B cell (primary cell): ENCODE measurements around the gene PPFIA4. TPM values are rescaled to one million over a fixed set of nuclear protein-coding genes. Genes with fewer than 3 reads are reported as not detected.

Experiments used
- ATAC-seq: fragments of 200-7000 bp; cut with Tn5 transposase; one replicate; pipeline ENCODE4 v1.10.0; 2021; ENCODE audit warnings: low read depth, mild to moderate bottlenecking, moderate number of reproducible peaks, moderate library complexity
- CTCF ChIA-PET: fragments of 350-600 bp; sonication (Branson Sonifier 250); formaldehyde crosslinking; loops from one replicate; lab custom pipeline; 2021; ENCODE audit warnings: antibody characterized with exemption, inconsistent platforms; lab: Charles Lee
- POLR2A ChIA-PET: fragments of 350-600 bp; sonication (Branson Sonifier 250); formaldehyde crosslinking; loops from one replicate; lab custom pipeline; 2021; ENCODE audit warnings: antibody characterized with exemption; lab: Charles Lee
- DNase-seq: peaks from one replicate; pipeline ENCODE4 v3.0.0; 2013
- H2AFZ ChIP-seq: 2 replicates; pipeline ENCODE4 v1.6.1; 2012; ENCODE audit warnings: mild to moderate bottlenecking, low read depth, low read length; ENCODE audit not compliant: insufficient read depth, poor library complexity, severe bottlenecking
- H3K27ac ChIP-seq, 2 donors: 1 replicate in 1 of 2; 2 replicates in 1 of 2; pipeline ENCODE4 v1.5.1; 2012 to 2013; ENCODE audit warnings: low read length in 2 of 2, mild to moderate bottlenecking in 2 of 2, moderate library complexity in 1 of 2
- H3K27me3 ChIP-seq, 4 experiments: fragments of 200-600 bp in 1 of 4; sonication (generic) in 1 of 4; replicated peaks in 1 of 4; 1 replicate in 2 of 4; 2 replicates in 2 of 4; pipeline versions ENCODE4 v1.6.1 to v1.7.0; 2013 to 2016; ENCODE audit warnings: low read length in 3 of 4, mild to moderate bottlenecking in 2 of 4, mixed read lengths in 1 of 4, moderate library complexity in 1 of 4; ENCODE audit not compliant: insufficient read depth in 4 of 4, control insufficient read depth in 3 of 4; ENCODE audit errors: control extremely low read depth in 1 of 4
- H3K36me3 ChIP-seq, 2 experiments: replicated peaks in 1 of 2; 1 replicate in 1 of 2; 2 replicates in 1 of 2; pipeline versions ENCODE4 v1.6.1 to v1.7.1; 2013; ENCODE audit warnings: low read length in 1 of 2; ENCODE audit not compliant: insufficient read depth in 2 of 2, control insufficient read depth in 1 of 2; ENCODE audit errors: control extremely low read depth in 1 of 2, extremely low read depth in 1 of 2
- H3K4me1 ChIP-seq, 2 donors: fragments of 200-600 bp in 1 of 2; sonication (generic) in 1 of 2; 1 replicate in 1 of 2; 2 replicates in 1 of 2; pipeline versions ENCODE4 v1.5.1 to v1.6.1; 2013 to 2017; ENCODE audit warnings: low read length in 2 of 2; ENCODE audit not compliant: control insufficient read depth in 2 of 2, insufficient read depth in 2 of 2
- H3K4me2 ChIP-seq: replicated peaks from 2 replicates; pipeline ENCODE3; 2012; ENCODE audit warnings: mild to moderate bottlenecking, low read depth, low read length; ENCODE audit not compliant: poor library complexity, severe bottlenecking
- H3K4me3 ChIP-seq, 5 experiments: fragments of 200-600 bp in 1 of 5; sonication (generic) in 1 of 5; 1 replicate in 3 of 5; 2 replicates in 2 of 5; pipeline versions ENCODE4 v1.5.1 to v1.7.0; 2011 to 2016; ENCODE audit warnings: low read length in 4 of 5, mild to moderate bottlenecking in 4 of 5, low read depth in 2 of 5, control low read depth in 1 of 5, moderate library complexity in 1 of 5; ENCODE audit not compliant: insufficient read depth in 1 of 5; ENCODE audit errors: control extremely low read depth in 1 of 5, extremely low read depth in 1 of 5
- H3K79me2 ChIP-seq: fragments of 200-600 bp; sonication (generic); one replicate; pipeline ENCODE4 v1.6.0; 2016; ENCODE audit warnings: low read length; ENCODE audit not compliant: control insufficient read depth, insufficient read depth
- H3K9ac ChIP-seq: fragments of 200-600 bp; sonication (generic); 2 replicates; pipeline ENCODE4 v1.6.1; 2017; ENCODE audit warnings: mild to moderate bottlenecking, low read length, moderate library complexity
- H3K9me3 ChIP-seq, 3 donors: one replicate each; pipeline versions ENCODE4 v1.6.1 to v1.7.1; 2013; ENCODE audit warnings: low read length in 2 of 3; ENCODE audit not compliant: control insufficient read depth in 2 of 3, insufficient read depth in 1 of 3; ENCODE audit errors: control extremely low read depth in 1 of 3
- H4K20me1 ChIP-seq: 2 replicates; pipeline ENCODE4 v1.6.0; 2012; ENCODE audit warnings: mild to moderate bottlenecking, low read length; ENCODE audit not compliant: insufficient read depth, control insufficient read depth, poor library complexity, severe bottlenecking
- H3K27ac Mint-ChIP-seq: one replicate; pipeline ENCODE4 v1.8.0; 2021; ENCODE audit warnings: mixed read lengths
- H3K27me3 Mint-ChIP-seq: one replicate; pipeline ENCODE4 v1.8.0; 2021; ENCODE audit warnings: mixed read lengths
- H3K4me1 Mint-ChIP-seq: one replicate; pipeline ENCODE4 v1.8.0; 2021; ENCODE audit warnings: mixed read lengths
- H3K4me3 Mint-ChIP-seq: one replicate; pipeline ENCODE4 v1.8.0; 2021; ENCODE audit warnings: mixed read lengths
- H3K9me3 Mint-ChIP-seq: one replicate; pipeline ENCODE4 v1.8.0; 2022; ENCODE audit warnings: mixed read lengths; ENCODE audit not compliant: insufficient read depth
- EZH2 ChIP-seq: IDR thresholded peaks from 2 replicates; pipeline ENCODE4 v1.6.1; 2012; ENCODE audit warnings: borderline replicate concordance, low read depth, mild to moderate bottlenecking, moderate library complexity, low read length; ENCODE audit not compliant: insufficient read depth, poor library complexity, severe bottlenecking
- WGBS: methylation state at CpG from one replicate; pipeline ENCODE4 v1.1.5; 2013; ENCODE audit warnings: missing lambda C conversion rate; ENCODE audit not compliant: insufficient coverage; 5-methylcytosine and 5-hydroxymethylcytosine counted together
- intact Hi-C: fragments of 100-400 bp; cut with micrococcal nuclease; formaldehyde crosslinking; loops from one replicate; pipeline ENCODE4 v1.10.0; 2022
- polyA plus RNA-seq: library from polyadenylated mRNA; depleted of rRNA; stranded (reverse); fragments of >200 nt; gene quantifications from 2 replicates; pipeline ENCODE4 v1.2.3, GENCODE V29; 2012
- total RNA-seq, 2 donors: library from RNA; stranded (reverse); fragments of 120-200 nt in 1 of 2; gene quantifications; 1 replicate in 1 of 2; 2 replicates in 1 of 2; pipeline versions ENCODE4 v1.2.3 to v1.2.4, GENCODE V29; 2013 to 2022
- TF ChIP-seq, protein P1 (sequence below): fragments of 200-600 bp; IDR thresholded peaks from one replicate; pipeline ENCODE4 v1.8.0; 2022; ENCODE audit warnings: antibody characterized with exemption, mild to moderate bottlenecking

Gene PPFIA4
- total and polyA plus RNA-seq, 2 donors (not counting 1 experiment from before 2014, with no cell fraction given): 0.09 to 0.62 TPM

DNA sequence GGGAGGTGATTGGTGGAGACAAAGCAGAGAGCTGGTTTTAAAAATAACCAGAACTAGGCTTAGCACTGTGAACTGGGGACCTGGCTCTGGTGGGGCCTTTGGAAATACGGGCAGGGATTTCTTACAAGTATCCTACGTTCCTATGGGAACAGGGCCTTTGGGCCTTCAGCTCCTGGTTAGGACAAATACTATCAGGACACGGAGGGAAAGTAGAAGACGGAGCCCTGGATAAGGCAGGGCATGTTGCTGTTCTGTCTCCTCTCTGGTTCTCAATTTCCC lies 64.8 kb downstream of the PPFIA4 start:
- Histone ChIP-seq H2AFZ (no peak overlapping the region), H3K27me3 (peaks cover 0 to 3% (median 1%) of the 10 kb centered on the region in 4 experiments), H4K20me1 (no peaks in the 10 kb centered on the region), H3K36me3 (no peaks in the 10 kb centered on the region), H3K4me2 (no peak overlapping the region), H3K9ac (no peak overlapping the region), H3K79me2 (no peaks in the 10 kb centered on the region), H3K4me1 (no peaks in the 10 kb centered on the region), H3K4me3 (no peak overlapping the region), H3K27ac (no peak overlapping the region), H3K9me3 (peaks cover 6 to 17% (median 8%) of the 10 kb centered on the region in 3 donors)
- Mint-ChIP-seq H3K4me3 (no peak overlapping the region), H3K4me1 (no peaks in the 10 kb centered on the region), H3K27ac (no peak overlapping the region), H3K9me3 (peaks cover 14% of the 10 kb centered on the region), H3K27me3 (peaks cover 35% of the 10 kb centered on the region)
- ATAC-seq: no peak
- ChIA-PET CTCF (interaction anchor here (0.7 kb wide), 1 partner anchor 1661 kb away, joined by 5 read pairs; no protein-coding TSS in a partner anchor), POLR2A (no interaction called here)
- TF ChIP-seq, protein P1, sequence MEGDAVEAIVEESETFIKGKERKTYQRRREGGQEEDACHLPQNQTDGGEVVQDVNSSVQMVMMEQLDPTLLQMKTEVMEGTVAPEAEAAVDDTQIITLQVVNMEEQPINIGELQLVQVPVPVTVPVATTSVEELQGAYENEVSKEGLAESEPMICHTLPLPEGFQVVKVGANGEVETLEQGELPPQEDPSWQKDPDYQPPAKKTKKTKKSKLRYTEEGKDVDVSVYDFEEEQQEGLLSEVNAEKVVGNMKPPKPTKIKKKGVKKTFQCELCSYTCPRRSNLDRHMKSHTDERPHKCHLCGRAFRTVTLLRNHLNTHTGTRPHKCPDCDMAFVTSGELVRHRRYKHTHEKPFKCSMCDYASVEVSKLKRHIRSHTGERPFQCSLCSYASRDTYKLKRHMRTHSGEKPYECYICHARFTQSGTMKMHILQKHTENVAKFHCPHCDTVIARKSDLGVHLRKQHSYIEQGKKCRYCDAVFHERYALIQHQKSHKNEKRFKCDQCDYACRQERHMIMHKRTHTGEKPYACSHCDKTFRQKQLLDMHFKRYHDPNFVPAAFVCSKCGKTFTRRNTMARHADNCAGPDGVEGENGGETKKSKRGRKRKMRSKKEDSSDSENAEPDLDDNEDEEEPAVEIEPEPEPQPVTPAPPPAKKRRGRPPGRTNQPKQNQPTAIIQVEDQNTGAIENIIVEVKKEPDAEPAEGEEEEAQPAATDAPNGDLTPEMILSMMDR: no peak
- TF ChIP-seq EZH2: no peak
- no peak for DNase-seq
- WGBS: 100% methylated on average over 2 of the region's 4 CpGs
- intact Hi-C loops: no loop called here

DNA sequence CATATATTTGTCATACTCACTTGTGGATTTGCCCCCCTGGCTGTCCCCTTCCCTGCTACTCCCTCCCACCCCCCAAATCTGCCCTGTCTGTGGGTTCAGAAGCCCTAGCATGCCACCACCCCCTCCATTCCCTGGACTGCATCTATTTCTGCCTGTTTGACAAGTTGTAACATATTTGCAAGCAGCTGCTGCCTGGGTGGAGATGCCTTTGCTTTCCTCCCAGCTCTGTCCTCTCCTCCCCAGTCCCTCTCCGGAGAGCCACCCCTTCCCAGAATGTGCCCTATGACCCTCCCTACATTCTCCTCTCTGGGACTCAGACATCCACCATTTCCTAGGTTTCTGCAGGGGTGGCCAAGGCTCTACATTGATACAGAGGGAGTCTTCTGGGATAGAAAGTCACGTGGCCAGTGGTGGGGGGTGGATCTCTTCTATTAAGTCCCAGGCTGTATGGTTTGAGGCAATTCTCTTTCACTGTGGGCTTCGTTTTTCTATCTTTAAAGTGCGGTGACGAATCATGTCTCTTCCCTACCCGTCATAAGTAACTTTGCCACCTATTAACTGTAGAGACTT lies 65.6 kb downstream of the PPFIA4 start:
- no peak for ATAC-seq

More for the DNA sequence above, 65.6 kb downstream of the PPFIA4 start:
- H4K20me1 ChIP-seq: no peaks in the 10 kb centered on the region
- DNase-seq: no peak
- Mint-ChIP-seq H3K4me1 (no peaks in the 10 kb centered on the region), H3K27ac (no peak overlapping the region), H3K9me3 (peaks cover 15% of the 10 kb centered on the region), H3K4me3 (no peak overlapping the region), H3K27me3 (peaks cover 36% of the 10 kb centered on the region)
- H3K4me2 ChIP-seq: no peak overlapping the region
- no peak overlapping the region for H3K27ac ChIP-seq
- no peak overlapping the region for H2AFZ ChIP-seq
- no peaks in the 10 kb centered on the region for H3K79me2 ChIP-seq
- H3K9ac ChIP-seq: no peak overlapping the region
- ChIA-PET POLR2A (no interaction called here), CTCF (no interaction called here)
- H3K27me3 ChIP-seq: peaks cover 0 to 3% (median 1%) of the 10 kb centered on the region in 4 experiments
- peaks cover 6 to 17% (median 8%) of the 10 kb centered on the region in 3 donors for H3K9me3 ChIP-seq
- H3K4me1 ChIP-seq: no peaks in the 10 kb centered on the region
- TF ChIP-seq, protein P1: no peak
- no peak for TF ChIP-seq EZH2
- no peak overlapping the region for H3K4me3 ChIP-seq
- 83% methylated on average over 1 of the region's 6 CpGs for WGBS
- H3K36me3 ChIP-seq: no peaks in the 10 kb centered on the region
- intact Hi-C loops: no loop called here
